IMR-90 (cell line): ENCODE data around the gene CST5.
"Not testable (repeated sequence)": the region's sequence is repeated elsewhere in the genome, so short reads cannot be mapped to it uniquely, and the experiment has no call there.

ENCODE experiments used
- BHLHE40 ChIP-seq: fragments of 150-350 bp; IDR thresholded peaks from 2 replicates; pipeline ENCODE4 v1.6.1; 2016; ENCODE audit warnings: mild to moderate bottlenecking, low read depth, low read length
- CEBPB ChIP-seq: IDR thresholded peaks from 2 replicates; pipeline ENCODE4 v1.6.1; 2012; ENCODE audit warnings: low read depth, low read length, improper control_type of control experiment
- CHD1 ChIP-seq: IDR thresholded peaks from 2 replicates; pipeline ENCODE4 v1.6.1; 2012; ENCODE audit warnings: low read depth, low read length, improper control_type of control experiment
- CTCF ChIP-seq: conservative IDR thresholded peaks from 2 replicates; pipeline ENCODE4 v1.5.1; 2012; ENCODE audit warnings: mild to moderate bottlenecking, low read depth, low read length, improper control_type of control experiment
- FOS ChIP-seq: fragments of 150-350 bp; IDR thresholded peaks from 2 replicates; pipeline ENCODE4 v1.6.1; 2016; ENCODE audit warnings: low read depth, low read length
- NFE2L2 ChIP-seq: fragments of 150-350 bp; IDR thresholded peaks from 2 replicates; pipeline ENCODE4 v1.6.1; 2016; ENCODE audit warnings: low read depth, mild to moderate bottlenecking, low read length
- POLR2A ChIP-seq: IDR thresholded peaks from 2 replicates; pipeline ENCODE4 v1.6.1; 2012; ENCODE audit warnings: mild to moderate bottlenecking, low read depth, low read length
- RAD21 ChIP-seq: IDR thresholded peaks from 2 replicates; pipeline ENCODE4 v1.6.1; 2012; ENCODE audit warnings: low read length, improper control_type of control experiment
- RCOR1 ChIP-seq: IDR thresholded peaks from 2 replicates; pipeline ENCODE4 v1.6.1; 2012; ENCODE audit warnings: mild to moderate bottlenecking, low read length, improper control_type of control experiment; ENCODE audit not compliant: insufficient replicate concordance
- SMC3 ChIP-seq: fragments of 150-350 bp; IDR thresholded peaks from 2 replicates; pipeline ENCODE4 v1.6.1; 2016; ENCODE audit warnings: low read depth, mild to moderate bottlenecking, antibody characterized with exemption, low read length, moderate library complexity

GRCh38 chr20:23860771-23861170, 18.8 kb downstream of the CST5 start:
- not testable (repeated sequence) for TF ChIP-seq CTCF, RCOR1, SMC3, POLR2A, CHD1, FOS, RAD21, CEBPB, BHLHE40, NFE2L2
